Measurements from ENCODE around the gene TKFC.
"Not testable (repeated sequence)": the region's sequence is repeated elsewhere in the genome, so short reads cannot be mapped to it uniquely, and the experiment has no call there.

TKFC gene

GRCh38 chr11:61377461-61378160 lies 44.6 kb downstream of the TKFC start:
- DNase-seq (ENCODE audit: insufficient read length, low spot score) = no peak
- TF ChIP-seq POLR2A (IDR thresholded peaks at IDR 0.05; ENCODE audit: low read depth, low read length) = no peak
- no peak for FAIRE-seq

GRCh38 chr11:61378713-61379313 lies 45.8 kb downstream of the TKFC start:
- TF ChIP-seq POLR2A (IDR thresholded peaks at IDR 0.05; ENCODE audit: low read depth, low read length) = no peak
- FAIRE-seq (peak; percentile 6), DNase-seq (ENCODE audit: insufficient read length, low spot score) (peak; percentile 75)

GRCh38 chr11:61380884-61381283 lies 47.9 kb downstream of the TKFC start:
- TF ChIP-seq POLR2A (IDR thresholded peaks at IDR 0.05; ENCODE audit: low read depth, low read length) = no peak
- FAIRE-seq (no peak), DNase-seq (ENCODE audit: insufficient read length, low spot score) (no peak)

GRCh38 chr11:61383859-61384258 lies 50.8 kb downstream of the TKFC start:
- DNase-seq (ENCODE audit: insufficient read length, low spot score); FAIRE-seq: not testable (repeated sequence)

GRCh38 chr11:61384271-61385242 lies 51.5 kb downstream of the TKFC start:
- FAIRE-seq = no peak
- no peak for DNase-seq (ENCODE audit: insufficient read length, low spot score)
- TF ChIP-seq POLR2A (IDR thresholded peaks at IDR 0.05; ENCODE audit: low read depth, low read length) = no peak

GRCh38 chr11:61390161-61390560 lies 57.1 kb downstream of the TKFC start:
- TF ChIP-seq POLR2A (IDR thresholded peaks at IDR 0.05; ENCODE audit: low read depth, low read length) = no peak
- no peak for DNase-seq (ENCODE audit: insufficient read length, low spot score)
- no peak for FAIRE-seq

DNA sequence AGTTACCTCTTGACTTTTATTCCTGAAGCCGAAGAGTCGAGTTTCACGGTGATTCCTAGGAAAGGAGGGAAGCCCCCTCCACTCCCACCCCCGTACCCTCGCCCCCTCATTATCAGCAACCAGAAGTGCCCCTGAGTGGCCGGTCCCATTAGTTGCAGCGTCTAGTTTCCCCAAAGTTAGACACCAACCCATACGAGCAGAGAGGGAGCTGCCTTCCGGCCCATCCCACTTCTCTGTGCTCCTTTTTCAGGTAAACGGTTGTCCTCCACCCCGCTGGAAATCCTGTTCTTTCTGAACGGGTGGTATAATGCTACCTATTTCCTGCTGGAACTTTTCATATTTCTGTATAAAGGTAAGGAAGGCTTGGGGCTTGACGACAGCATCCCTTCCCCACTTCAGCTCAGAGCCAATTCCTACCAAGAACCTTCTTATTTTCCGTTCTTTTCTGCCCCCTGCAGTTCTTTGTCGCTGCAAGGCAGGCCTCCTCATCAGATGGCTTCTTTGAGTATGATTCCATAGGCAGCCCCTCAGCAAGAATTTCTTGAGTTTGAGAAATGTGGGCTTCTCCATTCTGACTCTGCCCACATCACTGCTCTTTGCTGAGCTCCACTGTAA lies 60.1 kb downstream of the TKFC start:
- DNase-seq (ENCODE audit: insufficient read length, low spot score) = no peak
- no peak for FAIRE-seq
- TF ChIP-seq POLR2A (IDR thresholded peaks at IDR 0.05; ENCODE audit: low read depth, low read length) = no peak
